Measurements from ENCODE around the gene CASK. TPM values are rescaled to one million over a fixed set of nuclear protein-coding genes. Genes with fewer than 3 reads are reported as not detected.

CASK gene
- total and polyA plus RNA-seq, 8 donors, result 7.3 to 82.0 (median 32.3) TPM

GRCh38 chrX:41526271-41526670, 397.1 kb downstream of the CASK start:
- TF ChIP-seq, protein P1, sequence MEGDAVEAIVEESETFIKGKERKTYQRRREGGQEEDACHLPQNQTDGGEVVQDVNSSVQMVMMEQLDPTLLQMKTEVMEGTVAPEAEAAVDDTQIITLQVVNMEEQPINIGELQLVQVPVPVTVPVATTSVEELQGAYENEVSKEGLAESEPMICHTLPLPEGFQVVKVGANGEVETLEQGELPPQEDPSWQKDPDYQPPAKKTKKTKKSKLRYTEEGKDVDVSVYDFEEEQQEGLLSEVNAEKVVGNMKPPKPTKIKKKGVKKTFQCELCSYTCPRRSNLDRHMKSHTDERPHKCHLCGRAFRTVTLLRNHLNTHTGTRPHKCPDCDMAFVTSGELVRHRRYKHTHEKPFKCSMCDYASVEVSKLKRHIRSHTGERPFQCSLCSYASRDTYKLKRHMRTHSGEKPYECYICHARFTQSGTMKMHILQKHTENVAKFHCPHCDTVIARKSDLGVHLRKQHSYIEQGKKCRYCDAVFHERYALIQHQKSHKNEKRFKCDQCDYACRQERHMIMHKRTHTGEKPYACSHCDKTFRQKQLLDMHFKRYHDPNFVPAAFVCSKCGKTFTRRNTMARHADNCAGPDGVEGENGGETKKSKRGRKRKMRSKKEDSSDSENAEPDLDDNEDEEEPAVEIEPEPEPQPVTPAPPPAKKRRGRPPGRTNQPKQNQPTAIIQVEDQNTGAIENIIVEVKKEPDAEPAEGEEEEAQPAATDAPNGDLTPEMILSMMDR (IDR thresholded peaks at IDR 0.05), result no peak
- TF ChIP-seq POLR2AphosphoS5 (IDR thresholded peaks at IDR 0.05) (no peak), EP300 (IDR thresholded peaks at IDR 0.05) (no peak), POLR2A (IDR thresholded peaks at IDR 0.05) (no peak)
- WGBS, 5 donors, result 62 to 95% (median 74%) methylated on average over 2 of the region's 2 CpGs

DNA sequence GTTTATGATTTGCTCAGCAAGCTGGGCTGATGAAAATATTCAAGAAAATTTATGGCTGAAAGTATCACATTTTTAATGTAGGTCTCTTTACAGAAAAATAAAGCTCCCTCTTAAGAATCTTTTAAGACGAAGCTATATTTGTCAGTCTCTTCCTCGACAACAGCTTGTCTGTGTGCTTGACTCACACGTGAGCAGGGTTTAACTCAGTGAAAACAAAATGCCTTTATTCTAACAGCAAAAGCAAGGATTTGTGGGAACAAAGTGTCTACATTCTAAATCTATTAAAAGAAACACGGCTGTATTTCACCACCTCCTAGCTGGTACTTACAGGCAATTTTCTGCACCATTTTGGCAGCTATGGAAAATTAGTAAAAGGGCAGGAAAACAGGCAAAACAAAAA, 400.7 kb downstream of the CASK start:
- H3K27ac ChIP-seq, result no peak overlapping the region
- no peaks in the 10 kb centered on the region for H3K9me3 ChIP-seq
- no peaks in the 10 kb centered on the region for H3K4me1 ChIP-seq
- intact Hi-C loops (cut with DNase I; ENCODE audit: low total_unique reads), result no loop called here
- no peaks in the 10 kb centered on the region for H3K27me3 ChIP-seq
- TF ChIP-seq EP300 (IDR thresholded peaks at IDR 0.05) (no peak), POLR2A (IDR thresholded peaks at IDR 0.05) (no peak), POLR2AphosphoS5 (IDR thresholded peaks at IDR 0.05) (no peak)
- TF ChIP-seq, protein P1 (IDR thresholded peaks at IDR 0.05), result no peak
- no peak overlapping the region for H3K4me3 ChIP-seq
- no peak for DNase-seq
- H3K36me3 ChIP-seq, result peaks cover 0 to 13% (median 9%) of the 10 kb centered on the region in 4 donors
- WGBS, 5 donors, result 58 to 68% (median 65%) methylated on average over 4 of the region's 4 CpGs

More at GRCh38 chrX:41526271-41526670, 397.1 kb downstream of the CASK start:
- H3K27ac ChIP-seq, result no peak overlapping the region
- H3K27me3 ChIP-seq, result peaks cover 0 to 3% (median 0%) of the 10 kb centered on the region in 3 donors
- H3K4me3 ChIP-seq, result no peak overlapping the region
- H3K9me3 ChIP-seq, result no peaks in the 10 kb centered on the region
- no peaks in the 10 kb centered on the region for H3K4me1 ChIP-seq
- no peak for DNase-seq
- intact Hi-C loops (cut with DNase I; ENCODE audit: low total_unique reads), result no loop called here
- H3K36me3 ChIP-seq, result peaks cover 6 to 39% (median 34%) of the 10 kb centered on the region in 4 donors

DNA sequence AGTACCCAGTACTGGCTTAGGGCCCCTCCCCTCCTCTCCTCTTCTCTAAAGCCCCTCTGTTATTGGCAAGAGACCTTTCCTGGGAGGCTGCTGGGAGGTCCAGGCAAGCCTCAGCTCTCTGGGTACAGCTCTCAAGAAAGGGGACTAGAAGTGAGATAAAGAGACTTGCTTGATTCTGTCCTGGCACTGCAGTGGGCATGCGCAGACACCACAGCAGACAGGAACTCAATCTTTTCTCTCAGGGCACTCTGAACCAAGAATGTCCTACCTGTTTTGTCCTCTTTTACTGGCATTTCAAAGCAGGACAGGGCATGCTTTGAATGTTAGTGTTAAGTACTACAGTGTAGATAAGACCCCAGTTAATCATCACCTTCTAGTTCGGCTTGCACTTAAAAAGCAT, 401.3 kb downstream of the CASK start:
- Histone ChIP-seq H3K27ac (no peak overlapping the region), H3K36me3 (peaks cover 0 to 13% (median 9%) of the 10 kb centered on the region in 4 donors), H3K9me3 (no peaks in the 10 kb centered on the region), H3K27me3 (no peaks in the 10 kb centered on the region), H3K4me1 (no peaks in the 10 kb centered on the region), H3K4me3 (no peak overlapping the region)
- no peak for TF ChIP-seq POLR2AphosphoS5 (IDR thresholded peaks at IDR 0.05)
- intact Hi-C loops (cut with DNase I; ENCODE audit: low total_unique reads), result no loop called here
- DNase-seq, result peak in 1 of 2 donors; percentile 49
- WGBS, 5 donors, result 42 to 95% (median 74%) methylated on average over 2 of the region's 2 CpGs

DNA sequence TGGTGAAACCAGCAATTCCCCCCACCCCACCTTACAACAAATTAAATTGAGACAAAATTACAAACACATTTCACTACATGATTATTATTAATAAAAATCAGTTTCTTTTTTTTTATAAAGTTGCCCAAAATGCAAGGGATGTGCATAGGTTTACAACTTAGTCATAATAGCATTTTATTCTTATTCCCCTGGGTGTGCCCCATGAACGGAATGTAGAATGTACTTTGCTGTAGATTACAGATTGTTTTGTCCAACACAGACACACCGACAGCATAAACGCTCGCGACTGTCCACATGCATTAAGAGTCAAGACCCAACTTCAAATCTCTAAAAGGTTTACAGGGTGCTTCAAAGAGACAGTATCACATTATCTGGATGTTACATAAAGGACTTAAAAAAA, 403.9 kb downstream of the CASK start:
- Histone ChIP-seq H3K9me3 (no peaks in the 10 kb centered on the region), H3K36me3 (peaks cover 0 to 13% (median 9%) of the 10 kb centered on the region in 4 donors), H3K27me3 (peaks cover 0 to 6% (median 0%) of the 10 kb centered on the region in 3 donors), H3K4me1 (no peaks in the 10 kb centered on the region), H3K4me3 (no peak overlapping the region), H3K27ac (no peak overlapping the region)
- DNase-seq, result no peak
- WGBS, 5 donors, result 80 to 93% (median 88%) methylated on average over 5 of the region's 5 CpGs
- no peak for TF ChIP-seq EP300 (IDR thresholded peaks at IDR 0.05)
- TF ChIP-seq, protein P1 (IDR thresholded peaks at IDR 0.05), result no peak
- TF ChIP-seq POLR2AphosphoS5 (IDR thresholded peaks at IDR 0.05), result no peak
- TF ChIP-seq POLR2A (IDR thresholded peaks at IDR 0.05), result no peak
- intact Hi-C loops (cut with DNase I; ENCODE audit: low total_unique reads), result no loop called here

GRCh38 chrX:41518841-41519220, 404.5 kb downstream of the CASK start:
- Histone ChIP-seq H3K36me3 (peaks cover 0 to 13% (median 8%) of the 10 kb centered on the region in 4 donors), H3K27ac (no peak overlapping the region), H3K4me1 (no peaks in the 10 kb centered on the region), H3K27me3 (peaks cover 0 to 6% (median 0%) of the 10 kb centered on the region in 3 donors), H3K9me3 (no peaks in the 10 kb centered on the region), H3K4me3 (no peak overlapping the region)
- TF ChIP-seq POLR2A (IDR thresholded peaks at IDR 0.05) (no peak), EP300 (IDR thresholded peaks at IDR 0.05) (no peak), POLR2AphosphoS5 (IDR thresholded peaks at IDR 0.05) (no peak)
- TF ChIP-seq, protein P1 (IDR thresholded peaks at IDR 0.05), result no peak
- WGBS, 5 donors, result 38 to 78% (median 67%) methylated on average over 5 of the region's 5 CpGs
- intact Hi-C loops (cut with DNase I; ENCODE audit: low total_unique reads), result no loop called here
- DNase-seq, result no peak

Measured in stomach (tissue), 9 donors.